Astrocyte (in vitro differentiated cells and primary cell): ENCODE measurements around the gene NFKBIL1. TPM values are rescaled to one million over a fixed set of nuclear protein-coding genes. Genes with fewer than 3 reads are reported as not detected.

Experiments used
- DNase-seq: peaks from one replicate; pipeline ENCODE4 v3.0.0-alpha.2; 2010; ENCODE audit warnings: low read depth
- FAIRE-seq: peaks from 2 replicates; lab custom pipeline; 2011; peaks lifted over from hg19 to GRCh38; lab: Jason Lieb, UNC
- H2AFZ ChIP-seq: 2 replicates; pipeline ENCODE4 v1.6.0; 2012; ENCODE audit warnings: low read depth, low read length, inconsistent platforms
- H3K27ac ChIP-seq: 2 replicates; pipeline ENCODE4 v1.5.1; 2011; ENCODE audit warnings: low read depth, low read length, inconsistent platforms
- H3K27me3 ChIP-seq: 2 replicates; pipeline ENCODE4 v1.6.0; 2011; ENCODE audit warnings: low read length, inconsistent platforms; ENCODE audit not compliant: insufficient read depth
- H3K36me3 ChIP-seq: 2 replicates; pipeline ENCODE4 v1.5.1; 2011; ENCODE audit warnings: low read length, inconsistent platforms; ENCODE audit not compliant: insufficient read depth
- H3K4me1 ChIP-seq: 2 replicates; pipeline ENCODE4 v1.5.1; 2011; ENCODE audit warnings: low read length, inconsistent platforms; ENCODE audit not compliant: insufficient read depth
- H3K4me2 ChIP-seq: 2 replicates; pipeline ENCODE4 v1.6.0; 2012; ENCODE audit warnings: low read length, inconsistent platforms
- H3K4me3 ChIP-seq: 2 replicates; pipeline ENCODE4 v1.5.1; 2011; ENCODE audit warnings: low read depth, mild to moderate bottlenecking, low read length, inconsistent platforms; ENCODE audit not compliant: insufficient read depth
- H3K79me2 ChIP-seq: 2 replicates; pipeline ENCODE4 v1.6.0; 2012; ENCODE audit warnings: mild to moderate bottlenecking, low read length, inconsistent platforms; ENCODE audit not compliant: insufficient read depth
- H3K9ac ChIP-seq: 2 replicates; pipeline ENCODE4 v1.6.0; 2012; ENCODE audit warnings: mild to moderate bottlenecking, low read length, inconsistent platforms
- H3K9me3 ChIP-seq: 2 replicates; pipeline ENCODE4 v1.5.1; 2012; ENCODE audit warnings: low read depth, mild to moderate bottlenecking, low read length, inconsistent platforms; ENCODE audit not compliant: insufficient read depth
- H4K20me1 ChIP-seq: 2 replicates; pipeline ENCODE4 v1.6.0; 2012; ENCODE audit warnings: low read length, inconsistent platforms; ENCODE audit not compliant: insufficient read depth
- H3K27ac Mint-ChIP-seq: one replicate; pipeline ENCODE4 v1.8.0; 2021; ENCODE audit warnings: mild to moderate bottlenecking, mixed read lengths; ENCODE audit not compliant: unreplicated experiment
- H3K27me3 Mint-ChIP-seq: one replicate; pipeline ENCODE4 v1.8.0; 2021; ENCODE audit warnings: low read depth, mixed read lengths; ENCODE audit not compliant: unreplicated experiment
- H3K36me3 Mint-ChIP-seq: one replicate; pipeline ENCODE4 v1.8.0; 2021; ENCODE audit warnings: low read depth, mixed read lengths; ENCODE audit not compliant: unreplicated experiment
- H3K4me1 Mint-ChIP-seq: one replicate; pipeline ENCODE4 v1.8.0; 2021; ENCODE audit warnings: low read depth, mixed read lengths; ENCODE audit not compliant: unreplicated experiment
- H3K4me3 Mint-ChIP-seq: one replicate; pipeline ENCODE4 v1.8.0; 2021; ENCODE audit warnings: mild to moderate bottlenecking, moderate library complexity, mixed read lengths; ENCODE audit not compliant: unreplicated experiment
- H3K9me3 Mint-ChIP-seq: one replicate; pipeline ENCODE4 v1.8.0; 2021; ENCODE audit warnings: mild to moderate bottlenecking, mixed read lengths; ENCODE audit not compliant: unreplicated experiment
- EZH2 ChIP-seq: IDR thresholded peaks from 2 replicates; pipeline ENCODE4 v1.6.1; 2012; ENCODE audit warnings: mild to moderate bottlenecking, low read length, inconsistent platforms; ENCODE audit not compliant: insufficient read depth
- total RNA-seq: library from RNA; stranded (reverse); gene quantifications from 2 replicates; pipeline ENCODE4 v1.2.1, GENCODE V29; 2021
- TF ChIP-seq, protein P1 (sequence below): IDR thresholded peaks from 2 replicates; pipeline ENCODE4 v1.5.1; 2011; ENCODE audit warnings: low read depth, mild to moderate bottlenecking, inconsistent platforms, low read length, moderate library complexity; ENCODE audit not compliant: insufficient read depth

The NFKBIL1 gene
- total RNA-seq, 1 donor from 2014 or later, result 20.4 TPM

GRCh38 chr6:31580807-31581433, 33.5 kb downstream of the NFKBIL1 start:
- Histone ChIP-seq H4K20me1 (no peaks in the 10 kb centered on the region), H3K4me1 (peaks cover 11% of the 10 kb centered on the region), H3K36me3 (no peaks in the 10 kb centered on the region), H3K27ac (peak overlapping the region; percentile 23), H3K27me3 (no peaks in the 10 kb centered on the region), H2AFZ (peak overlapping the region; percentile 98), H3K4me3 (peak overlapping the region; percentile 77), H3K4me2 (peak overlapping the region; percentile 95), H3K79me2 (no peaks in the 10 kb centered on the region), H3K9me3 (no peaks in the 10 kb centered on the region), H3K9ac (peak overlapping the region; percentile 86)
- DNase-seq, result peak; percentile 52
- Mint-ChIP-seq H3K27ac (peak overlapping the region; percentile 48), H3K4me1 (peaks cover 4% of the 10 kb centered on the region), H3K9me3 (no peaks in the 10 kb centered on the region), H3K27me3 (peaks cover 13% of the 10 kb centered on the region), H3K36me3 (no peaks in the 10 kb centered on the region), H3K4me3 (peak overlapping the region; percentile 98)
- no peak for TF ChIP-seq EZH2
- TF ChIP-seq, protein P1, sequence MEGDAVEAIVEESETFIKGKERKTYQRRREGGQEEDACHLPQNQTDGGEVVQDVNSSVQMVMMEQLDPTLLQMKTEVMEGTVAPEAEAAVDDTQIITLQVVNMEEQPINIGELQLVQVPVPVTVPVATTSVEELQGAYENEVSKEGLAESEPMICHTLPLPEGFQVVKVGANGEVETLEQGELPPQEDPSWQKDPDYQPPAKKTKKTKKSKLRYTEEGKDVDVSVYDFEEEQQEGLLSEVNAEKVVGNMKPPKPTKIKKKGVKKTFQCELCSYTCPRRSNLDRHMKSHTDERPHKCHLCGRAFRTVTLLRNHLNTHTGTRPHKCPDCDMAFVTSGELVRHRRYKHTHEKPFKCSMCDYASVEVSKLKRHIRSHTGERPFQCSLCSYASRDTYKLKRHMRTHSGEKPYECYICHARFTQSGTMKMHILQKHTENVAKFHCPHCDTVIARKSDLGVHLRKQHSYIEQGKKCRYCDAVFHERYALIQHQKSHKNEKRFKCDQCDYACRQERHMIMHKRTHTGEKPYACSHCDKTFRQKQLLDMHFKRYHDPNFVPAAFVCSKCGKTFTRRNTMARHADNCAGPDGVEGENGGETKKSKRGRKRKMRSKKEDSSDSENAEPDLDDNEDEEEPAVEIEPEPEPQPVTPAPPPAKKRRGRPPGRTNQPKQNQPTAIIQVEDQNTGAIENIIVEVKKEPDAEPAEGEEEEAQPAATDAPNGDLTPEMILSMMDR, result peak; percentile 55
- no peak for FAIRE-seq

- no peaks in the 10 kb centered on the region for H3K36me3 Mint-ChIP-seq
- Histone ChIP-seq H3K27me3 (no peaks in the 10 kb centered on the region), H3K79me2 (no peaks in the 10 kb centered on the region), H3K4me1 (peaks cover 11% of the 10 kb centered on the region), H3K4me3 (peak overlapping the region; percentile 77), H3K27ac (no peak overlapping the region), H3K9me3 (no peaks in the 10 kb centered on the region), H4K20me1 (no peaks in the 10 kb centered on the region), H2AFZ (peak overlapping the region; percentile 98), H3K9ac (peak overlapping the region; percentile 86), H3K36me3 (no peaks in the 10 kb centered on the region), H3K4me2 (peak overlapping the region; percentile 95)
- H3K27me3 Mint-ChIP-seq, result peaks cover 6% of the 10 kb centered on the region
- no peak for FAIRE-seq
- no peak for DNase-seq
- TF ChIP-seq EZH2, result no peak
- TF ChIP-seq, protein P1, result no peak
- H3K27ac Mint-ChIP-seq, result peak overlapping the region; percentile 48
- H3K4me1 Mint-ChIP-seq, result peaks cover 4% of the 10 kb centered on the region
- H3K4me3 Mint-ChIP-seq, result peak overlapping the region; percentile 98
- H3K9me3 Mint-ChIP-seq, result no peaks in the 10 kb centered on the region
These were observed 34.2 kb downstream of the NFKBIL1 start for GRCh38 chr6:31581434-31582229.
